ENCODE measurements around the gene VPS13A.

DNA sequence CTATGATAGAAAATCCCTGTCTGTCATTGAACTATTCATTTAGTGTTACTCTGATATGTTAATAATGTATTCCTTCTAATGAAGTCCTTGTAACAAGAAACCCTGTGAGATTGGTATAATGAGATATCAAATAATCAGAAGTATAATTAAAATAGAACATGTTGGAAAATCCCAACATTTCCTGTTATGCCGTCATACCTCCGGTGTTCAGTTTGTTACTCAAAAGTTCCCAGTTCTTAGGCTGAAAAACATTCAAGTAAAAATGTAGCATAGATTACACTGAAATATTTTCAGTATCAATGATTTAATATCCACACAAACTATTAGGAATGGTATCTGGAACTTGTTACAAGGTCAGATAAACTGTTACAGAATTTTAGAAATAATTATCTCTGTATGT is 243.3 kb downstream of the VPS13A start:
- TF ChIP-seq, protein P1, sequence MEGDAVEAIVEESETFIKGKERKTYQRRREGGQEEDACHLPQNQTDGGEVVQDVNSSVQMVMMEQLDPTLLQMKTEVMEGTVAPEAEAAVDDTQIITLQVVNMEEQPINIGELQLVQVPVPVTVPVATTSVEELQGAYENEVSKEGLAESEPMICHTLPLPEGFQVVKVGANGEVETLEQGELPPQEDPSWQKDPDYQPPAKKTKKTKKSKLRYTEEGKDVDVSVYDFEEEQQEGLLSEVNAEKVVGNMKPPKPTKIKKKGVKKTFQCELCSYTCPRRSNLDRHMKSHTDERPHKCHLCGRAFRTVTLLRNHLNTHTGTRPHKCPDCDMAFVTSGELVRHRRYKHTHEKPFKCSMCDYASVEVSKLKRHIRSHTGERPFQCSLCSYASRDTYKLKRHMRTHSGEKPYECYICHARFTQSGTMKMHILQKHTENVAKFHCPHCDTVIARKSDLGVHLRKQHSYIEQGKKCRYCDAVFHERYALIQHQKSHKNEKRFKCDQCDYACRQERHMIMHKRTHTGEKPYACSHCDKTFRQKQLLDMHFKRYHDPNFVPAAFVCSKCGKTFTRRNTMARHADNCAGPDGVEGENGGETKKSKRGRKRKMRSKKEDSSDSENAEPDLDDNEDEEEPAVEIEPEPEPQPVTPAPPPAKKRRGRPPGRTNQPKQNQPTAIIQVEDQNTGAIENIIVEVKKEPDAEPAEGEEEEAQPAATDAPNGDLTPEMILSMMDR (IDR thresholded peaks at IDR 0.05), result no peak
- no peak for TF ChIP-seq POLR2A (IDR thresholded peaks at IDR 0.05)
